Memory B cell (primary cell): ENCODE measurements around the gene DHRS7.

Source experiments
- ATAC-seq: fragments of 150-1000 bp; cut with Tn5 transposase; 2 replicates; pipeline ENCODE4 v1.10.0; 2021; ENCODE audit warnings: low read depth, mild to moderate bottlenecking, moderate library complexity
- DNase-seq, 2 donors: peaks; one replicate each; pipeline ENCODE4 v3.0.0; 2022; ENCODE audit warnings: low spot score in 2 of 2
- H3K27ac Mint-ChIP-seq: one replicate; pipeline ENCODE4 v1.8.0; 2022; ENCODE audit warnings: mild to moderate bottlenecking, moderate library complexity, mixed read lengths
- H3K27me3 Mint-ChIP-seq: one replicate; pipeline ENCODE4 v1.8.0; 2022; ENCODE audit warnings: mixed read lengths
- H3K36me3 Mint-ChIP-seq: one replicate; pipeline ENCODE4 v1.8.0; 2022; ENCODE audit warnings: mild to moderate bottlenecking, mixed read lengths
- H3K4me1 Mint-ChIP-seq: one replicate; pipeline ENCODE4 v1.8.0; 2022; ENCODE audit warnings: mixed read lengths
- H3K4me3 Mint-ChIP-seq: one replicate; pipeline ENCODE4 v1.8.0; 2022; ENCODE audit warnings: mild to moderate bottlenecking, moderate library complexity, mixed read lengths
- H3K9me3 Mint-ChIP-seq: one replicate; pipeline ENCODE4 v1.8.0; 2022; ENCODE audit warnings: mixed read lengths

DHRS7 gene

DNA sequence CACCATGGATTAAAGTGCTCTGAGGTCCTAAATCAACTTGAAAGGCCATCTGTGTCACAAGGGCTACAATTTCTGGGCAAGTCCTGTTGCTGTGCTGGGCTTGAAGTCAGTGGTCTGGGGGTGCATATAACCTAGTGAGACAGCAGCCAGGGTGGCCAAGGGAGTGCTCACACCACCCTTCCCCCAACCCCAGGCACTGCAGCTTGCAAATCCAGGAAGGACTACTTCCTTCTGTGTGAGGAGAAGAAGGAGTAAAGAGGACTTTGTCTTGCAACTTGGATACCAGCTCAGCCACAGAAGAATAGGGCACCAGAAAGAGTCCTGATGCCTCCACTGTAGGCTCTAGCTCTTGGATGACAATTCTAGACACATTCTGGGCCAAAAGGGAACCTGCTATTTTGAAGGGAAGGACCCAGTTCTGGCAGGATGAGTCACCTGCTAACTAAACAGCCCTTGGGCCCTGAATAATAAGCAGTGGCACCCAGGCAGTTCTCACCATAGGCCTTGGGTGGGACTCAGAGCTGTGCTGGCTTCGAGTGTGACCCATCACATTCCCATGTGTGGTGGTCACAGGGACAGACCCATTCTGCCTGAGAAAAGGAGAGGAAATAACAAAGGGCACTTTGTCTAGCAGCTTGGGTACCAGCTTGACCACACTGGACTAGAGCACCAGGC lies 32.6 kb upstream of the DHRS7 start:
- Mint-ChIP-seq H3K4me1 (no peaks in the 10 kb centered on the region), H3K9me3 (peaks cover 10% of the 10 kb centered on the region), H3K36me3 (peaks cover 11% of the 10 kb centered on the region), H3K4me3 (no peak overlapping the region), H3K27ac (no peak overlapping the region), H3K27me3 (peaks cover 6% of the 10 kb centered on the region)
- ATAC-seq: no peak
- no peak for DNase-seq

DNA sequence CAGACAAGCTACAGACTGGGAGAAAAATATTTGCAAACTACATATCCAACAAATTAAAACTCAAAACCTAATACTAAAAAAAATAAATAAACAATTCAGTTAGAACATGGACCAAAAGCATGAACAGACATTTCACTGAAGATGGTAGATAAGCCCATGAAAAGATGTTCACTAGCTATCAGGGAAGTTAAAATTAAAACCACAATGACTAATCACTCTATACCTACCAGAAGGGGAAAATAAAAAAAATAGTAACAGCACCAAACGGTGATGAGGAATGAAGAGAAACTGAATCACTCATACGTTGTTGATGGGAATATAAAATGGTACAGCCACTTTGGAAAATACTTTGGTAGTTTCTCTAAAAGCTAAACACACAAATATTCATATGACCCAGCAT lies 31.1 kb upstream of the DHRS7 start:
- H3K27me3 Mint-ChIP-seq: peaks cover 6% of the 10 kb centered on the region
- no peak for ATAC-seq
- no peak overlapping the region for H3K4me3 Mint-ChIP-seq
- H3K4me1 Mint-ChIP-seq: no peaks in the 10 kb centered on the region
- peaks cover 10% of the 10 kb centered on the region for H3K9me3 Mint-ChIP-seq
- H3K36me3 Mint-ChIP-seq: peaks cover 11% of the 10 kb centered on the region
- no peak for DNase-seq
- no peak overlapping the region for H3K27ac Mint-ChIP-seq

DNA sequence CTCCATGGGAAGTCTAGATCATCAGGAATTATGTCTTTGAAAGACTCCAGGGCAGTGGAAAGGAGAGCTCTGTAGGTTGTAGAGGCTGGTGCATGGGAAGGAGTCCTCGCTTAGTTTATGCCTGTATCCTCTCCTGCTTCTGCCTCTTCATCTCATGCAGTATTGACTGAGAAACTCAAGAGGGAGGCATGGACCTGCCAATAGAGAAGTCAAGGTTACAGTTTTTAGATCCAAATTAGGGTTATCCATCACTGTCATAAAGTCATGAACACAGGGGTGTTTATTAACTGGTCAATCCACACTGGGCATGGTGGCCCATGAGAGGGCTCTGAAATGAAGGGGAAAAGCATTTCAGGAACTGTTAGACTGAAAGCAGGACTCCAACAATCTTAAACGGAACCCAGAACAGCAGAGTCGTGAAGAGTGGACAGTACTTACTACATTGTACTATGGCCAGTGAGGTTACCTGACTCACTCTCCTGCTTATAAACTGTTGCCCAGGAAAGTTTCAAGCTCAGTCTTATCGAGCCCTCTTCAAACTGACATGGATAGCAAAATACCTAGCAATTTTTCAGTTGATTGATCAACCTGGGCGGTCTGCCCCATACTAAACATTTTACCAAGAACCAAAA lies 30.1 kb upstream of the DHRS7 start:
- no peak for DNase-seq
- Mint-ChIP-seq H3K27me3 (peaks cover 6% of the 10 kb centered on the region), H3K4me3 (no peak overlapping the region), H3K4me1 (no peaks in the 10 kb centered on the region), H3K36me3 (peaks cover 11% of the 10 kb centered on the region), H3K9me3 (peaks cover 10% of the 10 kb centered on the region), H3K27ac (no peak overlapping the region)
- ATAC-seq: no peak

DNA sequence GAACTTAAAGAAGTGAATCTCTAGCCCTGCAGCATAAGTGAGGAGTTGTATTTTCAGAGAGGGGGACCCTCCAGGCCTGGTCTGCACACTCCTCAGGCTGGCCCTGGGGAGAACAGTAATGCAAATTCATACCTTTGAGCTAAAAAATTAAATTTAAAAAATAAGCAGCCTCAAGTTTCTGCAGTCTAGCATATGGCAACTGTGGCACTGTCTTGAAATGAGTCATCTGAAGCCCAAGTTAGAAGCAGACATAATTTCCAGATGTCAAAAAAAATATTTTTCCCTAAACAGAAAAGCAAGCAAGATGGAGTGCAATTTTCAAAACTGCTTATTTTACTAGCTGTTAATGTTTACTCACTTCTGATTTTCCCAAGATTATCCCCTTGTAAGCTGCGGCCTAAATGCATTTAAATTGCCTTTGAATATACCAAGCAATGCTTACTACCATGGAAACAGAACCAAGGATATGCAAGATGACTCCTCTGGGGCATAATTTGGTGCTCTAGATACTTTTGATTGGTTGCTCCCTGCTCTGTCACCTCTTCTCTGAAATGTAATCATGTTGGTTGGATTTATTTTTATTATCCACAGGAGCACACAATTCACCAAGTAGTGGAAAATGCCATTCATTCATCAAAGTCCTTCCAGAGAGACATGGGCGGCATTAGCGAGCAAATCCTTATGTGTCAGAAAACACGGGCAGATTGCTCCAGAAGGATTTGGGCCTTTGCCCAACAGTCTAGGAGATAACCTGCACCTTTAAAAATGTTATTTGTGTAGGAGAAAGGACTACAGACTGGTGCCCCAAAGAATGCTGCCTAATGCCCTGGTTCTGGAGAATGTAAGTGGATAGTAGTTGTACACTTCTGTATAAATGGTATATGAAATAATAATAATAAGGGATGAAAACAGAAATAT lies 25.0 kb upstream of the DHRS7 start:
- no peak for ATAC-seq
- H3K27ac Mint-ChIP-seq: no peak overlapping the region
- H3K4me1 Mint-ChIP-seq: no peaks in the 10 kb centered on the region
- DNase-seq: no peak
- no peaks in the 10 kb centered on the region for H3K27me3 Mint-ChIP-seq
- H3K4me3 Mint-ChIP-seq: no peak overlapping the region
- H3K9me3 Mint-ChIP-seq: no peaks in the 10 kb centered on the region
- H3K36me3 Mint-ChIP-seq: no peaks in the 10 kb centered on the region

- Mint-ChIP-seq H3K4me1 (peaks cover 2% of the 10 kb centered on the region), H3K27me3 (no peaks in the 10 kb centered on the region), H3K9me3 (no peaks in the 10 kb centered on the region), H3K27ac (no peak overlapping the region), H3K4me3 (no peak overlapping the region), H3K36me3 (no peaks in the 10 kb centered on the region)
- ATAC-seq: no peak
- no peak for DNase-seq
These were observed 23.5 kb upstream of the DHRS7 start for GRCh38 chr14:60188696-60189095.

DNA sequence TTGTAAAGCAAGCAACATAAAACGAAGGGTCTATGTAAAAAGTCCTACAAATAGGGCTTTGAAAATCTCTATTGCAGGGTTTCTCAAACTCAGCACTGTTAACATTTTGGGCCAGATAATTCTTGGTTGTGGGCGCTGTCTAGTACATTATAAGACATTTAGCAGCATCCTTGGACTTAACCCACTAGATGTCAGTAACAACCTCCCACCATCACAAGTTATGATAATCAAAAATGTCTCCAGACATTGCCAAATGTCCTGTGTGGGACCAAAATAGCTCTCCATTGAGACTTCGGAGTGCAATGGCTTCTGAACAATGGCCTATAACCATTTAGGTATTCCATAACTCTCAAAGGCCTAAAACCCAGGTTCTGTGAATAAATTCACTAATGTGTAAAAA lies 22.9 kb upstream of the DHRS7 start:
- H3K9me3 Mint-ChIP-seq: no peaks in the 10 kb centered on the region
- no peak for ATAC-seq
- no peak for DNase-seq
- no peaks in the 10 kb centered on the region for H3K27me3 Mint-ChIP-seq
- no peak overlapping the region for H3K4me3 Mint-ChIP-seq
- peaks cover 7% of the 10 kb centered on the region for H3K4me1 Mint-ChIP-seq
- H3K36me3 Mint-ChIP-seq: no peaks in the 10 kb centered on the region
- no peak overlapping the region for H3K27ac Mint-ChIP-seq

GRCh38 chr14:60184905-60185555 lies 19.8 kb upstream of the DHRS7 start:
- Mint-ChIP-seq H3K27me3 (no peaks in the 10 kb centered on the region), H3K9me3 (peaks cover 3% of the 10 kb centered on the region), H3K4me1 (peaks cover 11% of the 10 kb centered on the region), H3K36me3 (peaks cover 2% of the 10 kb centered on the region), H3K4me3 (no peak overlapping the region), H3K27ac (no peak overlapping the region)
- no peak for ATAC-seq
- no peak for DNase-seq

GRCh38 chr14:60184146-60184904 lies 19.1 kb upstream of the DHRS7 start:
- Mint-ChIP-seq H3K27ac (peak overlapping the region; percentile 93), H3K4me3 (peak overlapping the region; percentile 75), H3K36me3 (peaks cover 2% of the 10 kb centered on the region), H3K4me1 (peaks cover 11% of the 10 kb centered on the region), H3K27me3 (no peaks in the 10 kb centered on the region), H3K9me3 (peaks cover 3% of the 10 kb centered on the region)
- ATAC-seq (peak; percentile 77), DNase-seq (peak in 1 of 2 donors; percentile 69)

GRCh38 chr14:60183741-60184140 lies 18.5 kb upstream of the DHRS7 start:
- DNase-seq (no peak), ATAC-seq (peak; percentile 32)
- Mint-ChIP-seq H3K4me3 (peak overlapping the region; percentile 75), H3K27ac (peak overlapping the region; percentile 93), H3K27me3 (no peaks in the 10 kb centered on the region), H3K9me3 (peaks cover 3% of the 10 kb centered on the region), H3K4me1 (peaks cover 11% of the 10 kb centered on the region), H3K36me3 (peaks cover 2% of the 10 kb centered on the region)

DNA sequence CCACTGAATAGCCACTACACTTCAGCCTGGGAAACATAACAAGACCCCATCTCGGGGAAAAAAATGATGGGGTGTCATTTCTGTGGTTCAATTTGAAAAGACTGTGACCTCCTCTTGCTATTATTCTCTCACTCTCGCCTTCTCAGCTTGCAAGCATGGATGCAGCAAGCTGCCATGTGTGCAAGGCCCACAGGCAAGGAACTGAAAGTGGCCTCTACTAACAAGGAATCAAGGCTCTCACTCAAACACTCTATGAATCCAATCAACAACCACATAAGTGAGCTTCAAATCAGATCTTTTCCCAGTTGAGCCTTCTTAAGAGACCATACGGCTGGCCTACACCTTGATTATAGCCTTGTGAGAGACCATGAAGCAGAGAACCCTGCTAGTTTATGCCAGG lies 17.9 kb upstream of the DHRS7 start:
- Mint-ChIP-seq H3K4me1 (peaks cover 11% of the 10 kb centered on the region), H3K9me3 (peaks cover 3% of the 10 kb centered on the region), H3K4me3 (peak overlapping the region; percentile 1), H3K27ac (peak overlapping the region; percentile 93), H3K27me3 (no peaks in the 10 kb centered on the region), H3K36me3 (peaks cover 2% of the 10 kb centered on the region)
- ATAC-seq (peak; percentile 29), DNase-seq (no peak)

GRCh38 chr14:60179431-60179869 lies 14.3 kb upstream of the DHRS7 start:
- Mint-ChIP-seq H3K36me3 (peaks cover 2% of the 10 kb centered on the region), H3K4me3 (no peak overlapping the region), H3K27ac (no peak overlapping the region), H3K4me1 (peaks cover 18% of the 10 kb centered on the region), H3K9me3 (peaks cover 3% of the 10 kb centered on the region), H3K27me3 (no peaks in the 10 kb centered on the region)
- DNase-seq: no peak
- ATAC-seq: no peak

DNA sequence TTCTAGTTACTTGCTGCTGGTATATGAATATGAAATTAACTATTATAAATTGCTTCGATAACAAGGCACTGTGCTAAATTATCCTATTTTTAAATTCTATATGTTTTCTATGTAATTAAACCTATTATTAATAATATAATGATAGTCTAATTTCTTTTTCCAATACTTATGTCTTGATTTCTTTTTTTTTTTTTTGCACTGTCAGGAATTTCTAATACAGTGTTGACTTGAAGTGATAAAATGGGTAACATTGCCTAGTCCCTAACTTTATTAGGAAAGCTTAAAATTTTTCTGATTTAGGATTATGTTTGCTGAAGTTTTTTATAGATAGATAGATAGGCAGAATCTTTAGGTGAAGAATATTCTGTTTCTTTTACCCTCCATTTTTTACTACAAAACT lies 13.6 kb upstream of the DHRS7 start:
- no peak for DNase-seq
- no peak for ATAC-seq
- peaks cover 18% of the 10 kb centered on the region for H3K4me1 Mint-ChIP-seq
- peaks cover 2% of the 10 kb centered on the region for H3K36me3 Mint-ChIP-seq
- H3K9me3 Mint-ChIP-seq: peaks cover 3% of the 10 kb centered on the region
- no peaks in the 10 kb centered on the region for H3K27me3 Mint-ChIP-seq
- no peak overlapping the region for H3K4me3 Mint-ChIP-seq
- H3K27ac Mint-ChIP-seq: no peak overlapping the region

GRCh38 chr14:60178164-60178563 lies 13.0 kb upstream of the DHRS7 start:
- Mint-ChIP-seq H3K4me3 (no peak overlapping the region), H3K27me3 (no peaks in the 10 kb centered on the region), H3K9me3 (peaks cover 3% of the 10 kb centered on the region), H3K36me3 (peaks cover 2% of the 10 kb centered on the region), H3K27ac (no peak overlapping the region), H3K4me1 (peaks cover 11% of the 10 kb centered on the region)
- DNase-seq: no peak
- no peak for ATAC-seq
